ENCODE results near the gene SRP68. TPM values are rescaled to one million over a fixed set of nuclear protein-coding genes. Genes with fewer than 3 reads are reported as not detected.
A peak's percentile ranks its signal among the peaks of the same experiment; 100 is the strongest.

SRP68 gene
- total and polyA plus RNA-seq, 4 donors, result 30.8 to 68.9 (median 57.0) TPM

GRCh38 chr17:76081295-76082210 is 9.2 kb upstream of the SRP68 start:
- no peak for DNase-seq
- TF ChIP-seq CTCF (IDR thresholded peaks at IDR 0.05; ENCODE audit: control extremely low read depth, extremely low read depth), result no peak

GRCh38 chr17:76080768-76081287 is 8.5 kb upstream of the SRP68 start:
- Histone ChIP-seq H3K4me1 (ENCODE audit: control insufficient read depth in 5 of 5, insufficient read depth in 5 of 5, low read length in 5 of 5) (peaks cover 0 to 37% (median 12%) of the 10 kb centered on the region in 5 donors), H3K9ac (ENCODE audit: insufficient read depth in 1 of 2, low read length in 2 of 2) (no peak overlapping the region), H3K36me3 (ENCODE audit: control insufficient read depth in 4 of 4, insufficient read depth in 4 of 4, low read length in 4 of 4) (peaks cover 5 to 37% (median 20%) of the 10 kb centered on the region in 4 donors), H3K27ac (ENCODE audit: low read depth in 1 of 2, low read length in 1 of 2) (no peak overlapping the region), H3K4me3 (no peak overlapping the region), H3K27me3 (ENCODE audit: control insufficient read depth in 3 of 3, insufficient read depth in 3 of 3, low read length in 2 of 3) (peaks cover 4 to 39% (median 33%) of the 10 kb centered on the region in 3 donors), H3K9me3 (ENCODE audit: control insufficient read depth in 4 of 4, insufficient read depth in 3 of 4, low read length in 3 of 4) (peaks cover 0 to 4% (median 0%) of the 10 kb centered on the region in 4 donors)
- DNase-seq, result peak in 2 of 3 donors; percentile 27 to 56
- ATAC-seq (ENCODE audit: insufficient read depth, low FRiP score), result no peak
- 47 to 55% methylated on average over 6 of the region's 6 CpGs for WGBS, 2 donors
- no peak for TF ChIP-seq CTCF (IDR thresholded peaks at IDR 0.05; ENCODE audit: control extremely low read depth, extremely low read depth)

More at GRCh38 chr17:76081295-76082210, 9.2 kb upstream of the SRP68 start:
- H3K4me1 ChIP-seq (ENCODE audit: control insufficient read depth in 5 of 5, insufficient read depth in 5 of 5, low read length in 5 of 5), result peaks cover 0 to 36% (median 5%) of the 10 kb centered on the region in 5 donors
- H3K9ac ChIP-seq (ENCODE audit: insufficient read depth in 1 of 2, low read length in 2 of 2), result no peak overlapping the region
- H3K27me3 ChIP-seq (ENCODE audit: control insufficient read depth in 3 of 3, insufficient read depth in 3 of 3, low read length in 2 of 3), result peaks cover 0 to 32% (median 26%) of the 10 kb centered on the region in 3 donors
- WGBS, 2 donors, result 77 to 78% methylated on average over 26 to 27 of the region's 27 CpGs
- peaks cover 0 to 1% (median 0%) of the 10 kb centered on the region in 4 donors for H3K9me3 ChIP-seq (ENCODE audit: control insufficient read depth in 4 of 4, insufficient read depth in 3 of 4, low read length in 3 of 4)
- H3K27ac ChIP-seq (ENCODE audit: low read depth in 1 of 2, low read length in 1 of 2), result no peak overlapping the region
- peaks cover 8 to 44% (median 22%) of the 10 kb centered on the region in 4 donors for H3K36me3 ChIP-seq (ENCODE audit: control insufficient read depth in 4 of 4, insufficient read depth in 4 of 4, low read length in 4 of 4)
- no peak overlapping the region for H3K4me3 ChIP-seq
- no peak for ATAC-seq (ENCODE audit: insufficient read depth, low FRiP score)

- Histone ChIP-seq H3K27me3 (ENCODE audit: control insufficient read depth in 3 of 3, insufficient read depth in 3 of 3, low read length in 2 of 3) (peaks cover 4 to 46% (median 39%) of the 10 kb centered on the region in 3 donors), H3K4me3 (no peak overlapping the region), H3K9ac (ENCODE audit: insufficient read depth in 1 of 2, low read length in 2 of 2) (no peak overlapping the region), H3K4me1 (ENCODE audit: control insufficient read depth in 5 of 5, insufficient read depth in 5 of 5, low read length in 5 of 5) (peaks cover 0 to 43% (median 18%) of the 10 kb centered on the region in 5 donors), H3K9me3 (ENCODE audit: control insufficient read depth in 4 of 4, insufficient read depth in 3 of 4, low read length in 3 of 4) (peaks cover 0 to 4% (median 0%) of the 10 kb centered on the region in 4 donors), H3K36me3 (ENCODE audit: control insufficient read depth in 4 of 4, insufficient read depth in 4 of 4, low read length in 4 of 4) (peaks cover 0 to 31% (median 14%) of the 10 kb centered on the region in 4 donors), H3K27ac (ENCODE audit: low read depth in 1 of 2, low read length in 1 of 2) (no peak overlapping the region)
- ATAC-seq (ENCODE audit: insufficient read depth, low FRiP score), result no peak
- no peak for TF ChIP-seq CTCF (IDR thresholded peaks at IDR 0.05; ENCODE audit: control extremely low read depth, extremely low read depth)
- 5 to 8% methylated on average over 23 of the region's 23 CpGs for WGBS, 2 donors
- peak; percentile 28 to 51 (median 29) for DNase-seq
Observed at GRCh38 chr17:76079956-76080767, 7.8 kb upstream of the SRP68 start.

All from lung (tissue), 12 donors.